Testis (tissue), 3 donors: Measurements from ENCODE around the gene NACC2. TPM values are rescaled to one million over a fixed set of nuclear protein-coding genes. Genes with fewer than 3 reads are reported as not detected.
"Not testable (repeated sequence)": the region's sequence is repeated elsewhere in the genome, so short reads cannot be mapped to it uniquely, and the experiment has no call there.

Experiments
- DNase-seq: peaks from one replicate; pipeline ENCODE4 v3.0.0-alpha.2; 2019
- H3K27ac ChIP-seq, 2 donors: fragments of 200-600 bp; sonication (generic); one replicate each; pipeline ENCODE4 v1.5.1; 2019
- H3K27me3 ChIP-seq: fragments of 200-600 bp; sonication (generic); one replicate; pipeline ENCODE4 v1.5.1; 2019
- H3K36me3 ChIP-seq: fragments of 200-600 bp; sonication (generic); one replicate; pipeline ENCODE4 v1.5.1; 2017; ENCODE audit warnings: low read depth; ENCODE audit errors: missing control alignments
- H3K4me1 ChIP-seq: fragments of 200-600 bp; sonication (generic); one replicate; pipeline ENCODE4 v1.5.1; 2019
- H3K4me3 ChIP-seq, 2 donors: fragments of 200-600 bp; sonication (generic); one replicate each; pipeline ENCODE4 v1.5.1; 2017 to 2019
- H3K9me3 ChIP-seq: fragments of 200-600 bp; sonication (generic); one replicate; pipeline ENCODE4 v1.5.1; 2017
- POLR2A ChIP-seq: fragments of 450-650 bp; IDR thresholded peaks from one replicate; pipeline ENCODE4 v1.6.1; 2017; ENCODE audit warnings: antibody characterized with exemption, mild to moderate bottlenecking, moderate library complexity
- WGBS, 2 donors: methylation state at CpG; one replicate each; pipeline ENCODE4 v1.1.5; 2018; 5-methylcytosine and 5-hydroxymethylcytosine counted together
- intact Hi-C: fragments of 100-400 bp; cut with DNase I; formaldehyde crosslinking; loops from one replicate; pipeline ENCODE4 v1.15.1; 2023; ENCODE audit warnings: low total_unique reads
- polyA plus RNA-seq: library from polyadenylated mRNA; stranded (reverse); fragments of 350-450 nt; fragmentation: Illumina TruSeq; extraction: RNeasy Lipid Tissue Mini Kit (QIAGEN cat#74804); gene quantifications from one replicate; pipeline ENCODE4 v1.2.3, GENCODE V29; 2014; ENCODE audit warnings: low read depth, low replicate concordance; ENCODE audit not compliant: insufficient read depth
- total RNA-seq, 2 donors: library from RNA; depleted of rRNA; stranded (reverse); fragments of >200 nt; gene quantifications; one replicate each; pipeline ENCODE4 v1.2.3, GENCODE V29; 2016
- TF ChIP-seq, protein P1 (sequence below), 3 experiments: fragments of 450-650 bp in 2 of 3; fragments of 200-600 bp in 1 of 3; sonication (generic) in 1 of 3; IDR thresholded peaks; one replicate each; pipeline ENCODE4 v1.5.1; 2016 to 2019; ENCODE audit warnings: antibody characterized with exemption in 3 of 3, mild to moderate bottlenecking in 2 of 3, moderate library complexity in 1 of 3

Gene NACC2
- total and polyA plus RNA-seq, 3 donors from 2014 or later: 29.3 to 49.7 (median 49.5) TPM

DNA sequence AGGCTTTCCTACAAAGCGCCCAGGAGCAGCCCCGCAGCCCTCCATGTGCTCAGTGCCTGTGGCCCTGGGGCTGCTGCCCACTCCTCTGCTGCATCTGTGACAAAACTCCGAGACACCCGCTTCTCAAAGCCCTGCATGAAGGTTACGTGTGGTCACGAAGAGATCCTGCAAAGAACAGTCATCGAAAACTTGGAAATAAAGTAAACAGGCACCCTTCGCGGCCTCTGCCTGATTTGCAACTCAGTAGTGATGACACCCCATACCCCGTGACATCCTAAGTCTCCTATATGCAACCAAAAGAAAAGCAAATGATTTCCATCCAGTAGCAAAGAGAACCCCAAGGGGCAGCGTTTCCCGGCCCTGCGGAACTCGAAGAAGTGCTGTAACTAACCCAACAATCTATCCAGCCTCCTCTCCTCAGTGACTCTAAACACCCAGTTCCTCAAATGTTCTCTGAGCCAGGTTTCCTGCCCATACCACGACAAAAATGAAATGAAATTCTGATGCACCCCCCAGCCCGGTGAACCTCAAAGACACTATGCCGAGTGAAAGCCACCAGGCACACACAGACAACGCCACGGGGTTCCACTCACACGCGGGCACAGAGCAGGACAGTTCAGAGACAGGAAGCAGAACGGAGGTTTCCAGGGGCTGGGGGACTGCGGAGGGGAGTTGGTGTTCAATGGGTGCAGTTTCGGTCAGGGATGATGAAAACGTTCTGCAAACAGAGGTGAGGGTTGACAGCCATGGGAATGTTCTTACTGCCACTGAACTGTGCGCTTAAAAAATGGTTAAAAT is 19.0 kb downstream of the NACC2 start:
- Histone ChIP-seq H3K27ac (no peak overlapping the region), H3K4me3 (no peak overlapping the region), H3K36me3 (no peaks in the 10 kb centered on the region), H3K9me3 (no peaks in the 10 kb centered on the region), H3K4me1 (peaks cover 5% of the 10 kb centered on the region), H3K27me3 (no peaks in the 10 kb centered on the region)
- no peak for TF ChIP-seq POLR2A
- TF ChIP-seq, protein P1, sequence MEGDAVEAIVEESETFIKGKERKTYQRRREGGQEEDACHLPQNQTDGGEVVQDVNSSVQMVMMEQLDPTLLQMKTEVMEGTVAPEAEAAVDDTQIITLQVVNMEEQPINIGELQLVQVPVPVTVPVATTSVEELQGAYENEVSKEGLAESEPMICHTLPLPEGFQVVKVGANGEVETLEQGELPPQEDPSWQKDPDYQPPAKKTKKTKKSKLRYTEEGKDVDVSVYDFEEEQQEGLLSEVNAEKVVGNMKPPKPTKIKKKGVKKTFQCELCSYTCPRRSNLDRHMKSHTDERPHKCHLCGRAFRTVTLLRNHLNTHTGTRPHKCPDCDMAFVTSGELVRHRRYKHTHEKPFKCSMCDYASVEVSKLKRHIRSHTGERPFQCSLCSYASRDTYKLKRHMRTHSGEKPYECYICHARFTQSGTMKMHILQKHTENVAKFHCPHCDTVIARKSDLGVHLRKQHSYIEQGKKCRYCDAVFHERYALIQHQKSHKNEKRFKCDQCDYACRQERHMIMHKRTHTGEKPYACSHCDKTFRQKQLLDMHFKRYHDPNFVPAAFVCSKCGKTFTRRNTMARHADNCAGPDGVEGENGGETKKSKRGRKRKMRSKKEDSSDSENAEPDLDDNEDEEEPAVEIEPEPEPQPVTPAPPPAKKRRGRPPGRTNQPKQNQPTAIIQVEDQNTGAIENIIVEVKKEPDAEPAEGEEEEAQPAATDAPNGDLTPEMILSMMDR (IDR thresholded peaks at IDR 0.05): no peak
- no peak for DNase-seq
- WGBS, 2 donors: 88 to 90% methylated on average over 24 to 26 of the region's 26 CpGs
- intact Hi-C loops: no loop called here

DNA sequence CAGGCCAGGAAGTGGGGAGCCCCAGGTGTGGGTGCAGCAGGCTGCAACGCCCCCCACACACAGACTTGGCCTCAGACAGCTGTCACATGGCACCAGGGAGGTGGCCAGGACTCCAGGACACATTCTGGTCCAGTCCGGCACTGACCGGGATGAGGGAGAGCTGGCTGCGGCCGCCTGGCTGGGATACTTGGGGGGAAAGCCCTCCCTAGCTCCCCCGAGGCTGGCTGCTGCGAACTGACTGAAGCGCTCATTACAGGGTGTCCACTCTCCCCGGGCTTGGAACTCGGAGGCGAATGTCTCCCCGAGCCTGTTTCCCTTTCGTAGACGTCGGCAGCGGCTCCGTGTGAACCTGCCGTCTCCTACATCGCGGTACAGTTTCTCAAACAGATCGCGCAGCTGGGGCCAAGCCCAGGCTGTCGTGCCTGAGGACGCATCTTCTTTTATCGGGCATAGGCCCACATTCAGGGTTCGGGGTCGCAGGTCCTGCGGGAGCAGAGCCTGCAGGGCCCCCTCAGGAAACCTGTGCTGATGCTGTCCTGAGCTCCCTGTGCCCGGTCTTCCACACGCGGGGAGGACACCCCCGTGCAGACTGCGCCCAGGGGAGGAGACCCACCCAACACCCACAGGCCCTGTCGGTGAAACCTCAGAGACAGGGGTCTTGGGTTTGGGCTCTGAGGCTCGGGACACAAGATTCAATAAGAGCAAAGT is 19.8 kb downstream of the NACC2 start:
- H3K9me3 ChIP-seq: no peaks in the 10 kb centered on the region
- DNase-seq: no peak
- WGBS, 2 donors: 85 to 92% methylated on average over 20 to 35 of the region's 35 CpGs
- H3K27me3 ChIP-seq: no peaks in the 10 kb centered on the region
- intact Hi-C loops: no loop called here
- no peak overlapping the region for H3K4me3 ChIP-seq
- no peak for TF ChIP-seq POLR2A
- TF ChIP-seq, protein P1 (IDR thresholded peaks at IDR 0.05): no peak
- no peak overlapping the region for H3K27ac ChIP-seq
- no peaks in the 10 kb centered on the region for H3K36me3 ChIP-seq
- peaks cover 5% of the 10 kb centered on the region for H3K4me1 ChIP-seq

DNA sequence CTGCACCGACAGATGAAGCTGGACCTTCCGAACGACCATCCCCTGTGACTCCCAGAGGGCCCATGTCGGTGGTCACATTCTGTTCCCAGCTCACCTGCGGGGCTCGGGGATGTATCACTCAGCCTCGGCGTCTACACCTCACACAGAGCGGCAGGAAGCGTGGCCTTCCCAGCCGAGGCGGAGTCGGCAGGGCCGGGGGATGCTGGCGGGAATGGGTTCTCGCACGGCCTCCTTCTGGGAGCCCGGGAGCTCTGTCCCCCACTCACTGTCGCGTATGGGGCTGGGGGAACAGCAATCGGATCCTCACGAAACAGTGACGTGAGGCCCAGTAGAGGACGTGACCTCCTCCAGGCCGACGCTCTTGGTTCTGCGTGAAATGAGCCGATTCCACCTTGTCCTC is 20.4 kb downstream of the NACC2 start:
- WGBS, 2 donors: 90 to 96% methylated on average over 28 of the region's 28 CpGs
- H3K4me1 ChIP-seq: peaks cover 5% of the 10 kb centered on the region
- TF ChIP-seq, protein P1 (IDR thresholded peaks at IDR 0.05): no peak
- no peak for TF ChIP-seq POLR2A

DNA sequence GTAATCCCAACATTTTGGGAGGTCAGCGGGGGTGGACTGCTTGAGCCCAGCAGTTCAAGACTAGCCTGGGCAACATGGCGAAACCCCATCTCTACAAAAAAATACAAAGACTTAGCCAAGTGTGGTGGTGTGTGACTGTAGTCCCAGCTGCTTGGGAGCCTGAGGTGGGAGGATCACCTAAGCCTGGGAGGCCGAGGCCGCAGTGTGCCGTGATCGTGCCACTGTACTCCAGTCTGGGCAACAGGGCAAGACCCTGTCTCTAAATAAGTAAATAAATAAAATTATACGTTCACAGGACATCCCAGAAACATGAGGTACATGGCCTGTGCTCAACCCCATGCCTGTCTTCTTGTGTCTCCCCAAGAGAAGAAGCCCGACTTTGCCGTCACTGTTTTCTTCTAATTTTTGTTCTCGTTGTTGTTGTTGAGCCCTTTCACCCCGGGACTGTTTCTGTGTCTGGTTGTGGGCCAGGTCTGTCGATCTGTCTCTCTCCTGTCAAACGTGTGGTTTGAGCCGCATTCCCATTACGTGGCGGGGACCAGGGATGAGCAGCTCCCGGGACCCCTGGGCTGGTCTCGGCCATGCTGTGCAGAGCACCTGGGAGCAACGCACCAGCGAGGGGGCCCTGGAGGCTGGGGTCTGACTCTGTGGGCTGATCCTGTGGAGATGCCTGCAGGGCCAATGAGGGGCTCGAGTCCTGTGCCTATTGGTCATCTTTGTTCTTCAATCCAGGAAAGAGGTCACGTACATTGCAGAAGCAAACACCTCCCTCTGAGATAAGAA is 32.2 kb downstream of the NACC2 start:
- WGBS, 2 donors: 85 to 87% methylated on average over 19 to 22 of the region's 22 CpGs
- TF ChIP-seq, protein P1 (IDR thresholded peaks at IDR 0.05): no peak
- no peak for TF ChIP-seq POLR2A
- Histone ChIP-seq H3K4me1 (no peaks in the 10 kb centered on the region), H3K27me3 (no peaks in the 10 kb centered on the region), H3K9me3 (no peaks in the 10 kb centered on the region), H3K36me3 (no peaks in the 10 kb centered on the region), H3K27ac (no peak overlapping the region), H3K4me3 (no peak overlapping the region)
- DNase-seq: no peak
- intact Hi-C loops: no loop called here

More for the DNA sequence above, 20.4 kb downstream of the NACC2 start:
- Histone ChIP-seq H3K4me3 (no peak overlapping the region), H3K9me3 (no peaks in the 10 kb centered on the region), H3K36me3 (no peaks in the 10 kb centered on the region), H3K27me3 (no peaks in the 10 kb centered on the region), H3K27ac (no peak overlapping the region)
- intact Hi-C loops: no loop called here
- DNase-seq: no peak

DNA sequence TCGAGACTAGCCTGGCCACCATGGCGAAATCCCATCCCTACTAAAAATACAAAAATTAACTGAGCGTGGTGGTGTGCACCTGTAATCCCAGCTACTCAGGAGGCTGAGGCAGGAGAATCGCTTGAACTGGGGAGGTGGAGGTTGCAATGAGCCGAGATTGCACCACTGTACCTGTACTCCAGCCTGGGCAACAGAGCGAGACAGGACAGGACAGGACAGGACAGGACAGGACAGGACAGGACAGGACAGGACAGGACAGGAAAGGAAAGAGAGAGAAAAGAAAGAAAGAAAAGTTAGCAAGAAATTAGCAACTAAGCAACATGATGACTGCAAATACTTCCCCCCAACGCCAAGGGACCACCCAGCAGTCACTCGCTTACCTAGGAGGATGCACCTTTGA is 33.2 kb downstream of the NACC2 start:
- H3K4me1 ChIP-seq, H3K27ac ChIP-seq, H3K4me3 ChIP-seq, H3K36me3 ChIP-seq, H3K9me3 ChIP-seq, H3K27me3 ChIP-seq, intact Hi-C loops, DNase-seq: not testable (repeated sequence)
- 94 to 96% methylated on average over 8 of the region's 8 CpGs for WGBS, 2 donors
